ENCODE results near the gene UPF2.

- TF ChIP-seq GATA2 (IDR thresholded peaks at IDR 0.05; ENCODE audit: low read depth, low read length) (no peak), GATA3 (IDR thresholded peaks at IDR 0.05; ENCODE audit: low read depth, low read length) (no peak)
These were observed 3.0 kb upstream of the UPF2 start for GRCh38 chr10:12045596-12045995.

Data from SH-SY5Y (cell line).